ENCODE measurements around the gene CNFN.

- TF ChIP-seq POLR2A (IDR thresholded peaks at IDR 0.05) (no peak), CTCF (IDR thresholded peaks at IDR 0.05) (no peak), EP300 (IDR thresholded peaks at IDR 0.05) (no peak)
Observed at GRCh38 chr19:42351079-42351735, 38.9 kb downstream of the CNFN start.
